Caco-2 (cell line): Measurements from ENCODE around the gene TBXAS1. TPM values are rescaled to one million over a fixed set of nuclear protein-coding genes. Genes with fewer than 3 reads are reported as not detected.

Source experiments
- BruUV-seq: library from RNA; stranded (reverse); fragments of 400-500 nt; replicated peaks from 2 replicates; lab custom pipeline; 2021; lab: Mats Ljungman, UMichigan
- CTCF ChIA-PET: fragments of 300-600 bp; sonication (Branson Sonifier 250); formaldehyde crosslinking; loops from one replicate; lab custom pipeline; 2022; ENCODE audit warnings: antibody characterized with exemption; lab: Charles Lee
- POLR2A ChIA-PET: fragments of 300-600 bp; sonication (Branson Sonifier 250); formaldehyde crosslinking; loops from one replicate; lab custom pipeline; 2022; ENCODE audit warnings: antibody characterized with exemption; lab: Charles Lee
- DNase-seq, 2 experiments: peaks; one replicate each; pipeline versions ENCODE4 v3.0.0 to v3.0.0-alpha.2; 2020 to 2022
- H3K27me3 ChIP-seq: replicated peaks from 2 replicates; pipeline ENCODE4 v1.6.0; 2011; ENCODE audit warnings: low read length; ENCODE audit not compliant: control insufficient read depth, insufficient read depth
- H3K36me3 ChIP-seq: 2 replicates; pipeline ENCODE4 v1.5.1; 2011; ENCODE audit warnings: low read length; ENCODE audit not compliant: control insufficient read depth, insufficient read depth
- H3K4me1 ChIP-seq: fragments of 250-450 bp; sonication (Bioruptor Pico); 2 replicates; pipeline ENCODE4 v1.5.1; 2020; ENCODE audit warnings: mild to moderate bottlenecking
- H3K4me3 ChIP-seq: 2 replicates; pipeline ENCODE4 v1.5.1; 2011; ENCODE audit warnings: low read depth, mild to moderate bottlenecking, control low read depth, low read length
- H3K9me3 ChIP-seq: fragments of 250-450 bp; sonication (Bioruptor Pico); 2 replicates; pipeline ENCODE4 v1.5.1; 2020; ENCODE audit warnings: mild to moderate bottlenecking, moderate library complexity
- H3K27ac Mint-ChIP-seq: one replicate; pipeline ENCODE4 v1.8.0; 2022; ENCODE audit warnings: mixed read lengths; ENCODE audit not compliant: unreplicated experiment
- H3K27me3 Mint-ChIP-seq: one replicate; pipeline ENCODE4 v1.8.0; 2022; ENCODE audit warnings: mixed read lengths; ENCODE audit not compliant: insufficient read depth, unreplicated experiment
- H3K36me3 Mint-ChIP-seq: one replicate; pipeline ENCODE4 v1.8.0; 2022; ENCODE audit warnings: mild to moderate bottlenecking, mixed read lengths; ENCODE audit not compliant: insufficient read depth, unreplicated experiment
- H3K4me1 Mint-ChIP-seq: one replicate; pipeline ENCODE4 v1.8.0; 2022; ENCODE audit warnings: low read depth, mixed read lengths; ENCODE audit not compliant: unreplicated experiment
- H3K4me3 Mint-ChIP-seq: one replicate; pipeline ENCODE4 v1.8.0; 2022; ENCODE audit warnings: mild to moderate bottlenecking, moderate library complexity, mixed read lengths; ENCODE audit not compliant: unreplicated experiment
- H3K9me3 Mint-ChIP-seq: one replicate; pipeline ENCODE4 v1.8.0; 2022; ENCODE audit warnings: mixed read lengths; ENCODE audit not compliant: unreplicated experiment
- intact Hi-C: fragments of 100-400 bp; cut with micrococcal nuclease; formaldehyde crosslinking; loops from one replicate; pipeline ENCODE4 v1.10.0; 2022; ENCODE audit not compliant: unreplicated experiment
- total RNA-seq: library from RNA; stranded (reverse); gene quantifications from 2 replicates; pipeline ENCODE4 v1.2.3, GENCODE V29; 2022
- TF ChIP-seq, protein P1 (sequence below), 2 experiments: fragments of 200-600 bp in 1 of 2; IDR thresholded peaks; 1 replicate in 1 of 2; 2 replicates in 1 of 2; pipeline versions ENCODE4 v1.5.1 to v1.8.0; 2011 to 2022; ENCODE audit warnings: antibody characterized with exemption in 1 of 2, control low read depth in 1 of 2, inconsistent platforms in 1 of 2, low read depth in 1 of 2, low read length in 1 of 2, mild to moderate bottlenecking in 1 of 2, moderate library complexity in 1 of 2; ENCODE audit not compliant: insufficient read depth in 1 of 2, severe bottlenecking in 1 of 2, unreplicated experiment in 1 of 2

TBXAS1 gene
- total RNA-seq, 1 experiment from 2014 or later, result 1.6 TPM

DNA sequence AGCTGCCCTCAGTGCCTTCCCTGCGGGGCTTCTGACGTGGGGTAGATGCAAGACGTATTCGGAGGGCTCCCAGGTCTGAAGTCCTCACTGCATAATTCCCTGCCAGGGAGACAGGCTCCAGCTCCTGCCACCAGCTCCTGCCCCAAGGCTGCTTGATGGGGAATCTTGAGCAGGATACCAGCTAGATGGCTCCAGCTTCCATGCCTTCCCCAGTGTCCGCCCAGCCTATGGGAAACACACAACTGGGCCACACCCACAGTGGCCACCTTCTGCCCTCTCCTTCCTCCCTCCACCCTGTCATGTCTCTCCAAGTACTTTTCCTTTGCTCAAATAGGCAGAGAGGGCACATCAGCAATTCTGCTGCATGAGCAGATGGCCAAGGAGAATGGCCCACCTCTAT is 137.9 kb downstream of the TBXAS1 start:
- TF ChIP-seq, protein P1, sequence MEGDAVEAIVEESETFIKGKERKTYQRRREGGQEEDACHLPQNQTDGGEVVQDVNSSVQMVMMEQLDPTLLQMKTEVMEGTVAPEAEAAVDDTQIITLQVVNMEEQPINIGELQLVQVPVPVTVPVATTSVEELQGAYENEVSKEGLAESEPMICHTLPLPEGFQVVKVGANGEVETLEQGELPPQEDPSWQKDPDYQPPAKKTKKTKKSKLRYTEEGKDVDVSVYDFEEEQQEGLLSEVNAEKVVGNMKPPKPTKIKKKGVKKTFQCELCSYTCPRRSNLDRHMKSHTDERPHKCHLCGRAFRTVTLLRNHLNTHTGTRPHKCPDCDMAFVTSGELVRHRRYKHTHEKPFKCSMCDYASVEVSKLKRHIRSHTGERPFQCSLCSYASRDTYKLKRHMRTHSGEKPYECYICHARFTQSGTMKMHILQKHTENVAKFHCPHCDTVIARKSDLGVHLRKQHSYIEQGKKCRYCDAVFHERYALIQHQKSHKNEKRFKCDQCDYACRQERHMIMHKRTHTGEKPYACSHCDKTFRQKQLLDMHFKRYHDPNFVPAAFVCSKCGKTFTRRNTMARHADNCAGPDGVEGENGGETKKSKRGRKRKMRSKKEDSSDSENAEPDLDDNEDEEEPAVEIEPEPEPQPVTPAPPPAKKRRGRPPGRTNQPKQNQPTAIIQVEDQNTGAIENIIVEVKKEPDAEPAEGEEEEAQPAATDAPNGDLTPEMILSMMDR (IDR thresholded peaks at IDR 0.05; ENCODE audit: insufficient read depth in 1 of 2, low read depth in 1 of 2, low read length in 1 of 2, severe bottlenecking in 1 of 2, unreplicated experiment in 1 of 2), result no peak
- H3K27ac Mint-ChIP-seq, result no peak overlapping the region

DNA sequence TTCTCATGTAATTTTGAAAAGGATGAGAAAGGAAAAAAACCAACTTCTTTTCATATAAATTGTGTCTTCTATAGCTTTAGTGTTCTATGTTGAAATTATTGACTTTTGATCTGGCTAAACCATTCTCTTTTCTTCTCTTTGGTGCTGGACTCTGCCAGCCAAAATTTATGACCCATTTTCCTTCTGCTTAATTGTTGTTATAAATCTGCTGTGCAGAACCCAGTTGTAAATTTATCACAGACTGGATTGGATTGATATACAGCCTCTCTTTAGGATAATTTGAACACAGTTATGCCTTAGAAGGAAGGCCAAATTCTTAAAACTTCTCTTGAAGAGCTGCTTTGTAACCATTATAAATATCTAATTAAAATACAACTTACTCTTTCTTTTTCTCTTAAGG is 139.9 kb downstream of the TBXAS1 start:
- Histone ChIP-seq H3K27me3 (no peaks in the 10 kb centered on the region), H3K9me3 (no peaks in the 10 kb centered on the region), H3K36me3 (no peaks in the 10 kb centered on the region), H3K4me1 (no peaks in the 10 kb centered on the region), H3K4me3 (no peak overlapping the region)
- intact Hi-C loops, result no loop called here
- no peaks in the 10 kb centered on the region for H3K9me3 Mint-ChIP-seq
- ChIA-PET POLR2A (no interaction called here), CTCF (interaction anchor here (0.7 kb wide), 1 partner anchor 17 kb away, joined by 4 read pairs; no protein-coding TSS in a partner anchor)
- no peak for DNase-seq
- no TSS peak for BruUV-seq
- H3K27ac Mint-ChIP-seq, result no peak overlapping the region
- TF ChIP-seq, protein P1 (IDR thresholded peaks at IDR 0.05; ENCODE audit: insufficient read depth in 1 of 2, low read depth in 1 of 2, low read length in 1 of 2, severe bottlenecking in 1 of 2, unreplicated experiment in 1 of 2), result no peak
- H3K4me1 Mint-ChIP-seq, result no peaks in the 10 kb centered on the region
- H3K36me3 Mint-ChIP-seq, result no peaks in the 10 kb centered on the region
- H3K4me3 Mint-ChIP-seq, result no peak overlapping the region
- peaks cover 14% of the 10 kb centered on the region for H3K27me3 Mint-ChIP-seq

More for the DNA sequence above, 137.9 kb downstream of the TBXAS1 start:
- Histone ChIP-seq H3K27me3 (no peaks in the 10 kb centered on the region), H3K4me3 (no peak overlapping the region), H3K36me3 (no peaks in the 10 kb centered on the region), H3K4me1 (no peaks in the 10 kb centered on the region), H3K9me3 (no peaks in the 10 kb centered on the region)
- Mint-ChIP-seq H3K9me3 (no peaks in the 10 kb centered on the region), H3K4me1 (no peaks in the 10 kb centered on the region), H3K36me3 (no peaks in the 10 kb centered on the region), H3K4me3 (no peak overlapping the region), H3K27me3 (peaks cover 17% of the 10 kb centered on the region)
- no TSS peak for BruUV-seq
- ChIA-PET POLR2A (no interaction called here), CTCF (no interaction called here)
- intact Hi-C loops, result no loop called here
- no peak for DNase-seq

DNA sequence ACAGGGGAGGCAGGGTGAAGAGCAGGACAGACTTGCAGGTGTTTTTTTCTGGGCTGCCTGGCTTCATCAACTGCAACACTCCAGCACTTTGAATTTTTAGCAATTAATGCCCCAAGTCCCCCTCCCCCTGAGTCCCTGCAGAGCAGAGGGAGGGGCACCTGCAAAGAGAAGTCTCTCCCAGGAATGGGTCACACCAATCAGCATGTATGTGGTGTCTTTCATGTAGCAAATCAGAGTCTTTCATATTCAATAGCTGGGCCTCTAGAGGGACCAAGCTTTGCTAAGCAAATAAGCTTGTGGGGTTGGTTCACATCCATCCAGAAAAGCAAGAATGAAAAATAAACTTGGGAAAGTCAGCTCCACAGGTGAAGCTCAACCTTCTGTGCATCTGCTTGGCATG is 143.0 kb downstream of the TBXAS1 start:
- Histone ChIP-seq H3K4me1 (no peaks in the 10 kb centered on the region), H3K9me3 (no peaks in the 10 kb centered on the region), H3K27me3 (no peaks in the 10 kb centered on the region; the same call in 1 of the 2 replicates), H3K4me3 (no peak overlapping the region), H3K36me3 (no peaks in the 10 kb centered on the region)
- TF ChIP-seq, protein P1 (IDR thresholded peaks at IDR 0.05; ENCODE audit: insufficient read depth in 1 of 2, low read depth in 1 of 2, low read length in 1 of 2, severe bottlenecking in 1 of 2, unreplicated experiment in 1 of 2), result no peak
- Mint-ChIP-seq H3K27me3 (peaks cover 17% of the 10 kb centered on the region), H3K4me3 (no peak overlapping the region), H3K9me3 (no peaks in the 10 kb centered on the region), H3K4me1 (no peaks in the 10 kb centered on the region), H3K27ac (no peak overlapping the region), H3K36me3 (no peaks in the 10 kb centered on the region)
- no TSS peak for BruUV-seq
- intact Hi-C loops, result no loop called here
- POLR2A ChIA-PET, result no interaction called here
- no peak for DNase-seq
- CTCF ChIA-PET, result no interaction called here
